Activated CD4-positive, alpha-beta memory T cell treated with anti-CD3 and anti-CD28 coated beads, Interleukin-2, amount 10 ng/mL, durations not matched to agents 7 days and 5 days (primary cell): ENCODE results near the gene TNFRSF8. TPM values are rescaled to one million over a fixed set of nuclear protein-coding genes. Genes with fewer than 3 reads are reported as not detected.
A peak's percentile ranks its signal among the peaks of the same experiment; 100 is the strongest.

Experiments used
- CTCF ChIA-PET: fragments of 350-600 bp; sonication (Branson Sonifier 250); formaldehyde crosslinking; loops from one replicate; lab custom pipeline; 2021; ENCODE audit warnings: antibody characterized with exemption, inconsistent platforms; lab: Charles Lee
- POLR2A ChIA-PET: fragments of 350-600 bp; sonication (Branson Sonifier 250); formaldehyde crosslinking; loops from one replicate; lab custom pipeline; 2021; ENCODE audit warnings: antibody characterized with exemption; lab: Charles Lee
- DNase-seq: peaks from one replicate; pipeline ENCODE4 v3.0.0-alpha.2; 2020
- H3K27ac Mint-ChIP-seq: one replicate; pipeline ENCODE4 v1.8.0; 2021; ENCODE audit warnings: mild to moderate bottlenecking, mixed read lengths
- H3K27me3 Mint-ChIP-seq: one replicate; pipeline ENCODE4 v1.8.0; 2021; ENCODE audit warnings: mixed read lengths
- H3K36me3 Mint-ChIP-seq: one replicate; pipeline ENCODE4 v1.8.0; 2021; ENCODE audit warnings: low read depth, mixed read lengths
- H3K4me1 Mint-ChIP-seq: one replicate; pipeline ENCODE4 v1.8.0; 2021; ENCODE audit warnings: mixed read lengths
- H3K4me3 Mint-ChIP-seq: one replicate; pipeline ENCODE4 v1.8.0; 2021; ENCODE audit warnings: mild to moderate bottlenecking, mixed read lengths
- H3K9me3 Mint-ChIP-seq: one replicate; pipeline ENCODE4 v1.8.0; 2021; ENCODE audit warnings: mixed read lengths
- total RNA-seq, 2 experiments: library from RNA; stranded (reverse); gene quantifications; one replicate each; pipeline ENCODE4 v1.2.3, GENCODE V29; 2021

TNFRSF8 gene
- total RNA-seq, 2 experiments from 2014 or later, result 32.9 to 34.3 TPM

- Mint-ChIP-seq H3K27me3 (no peaks in the 10 kb centered on the region), H3K36me3 (peaks cover 71% of the 10 kb centered on the region), H3K4me1 (peaks cover 77% of the 10 kb centered on the region), H3K9me3 (no peaks in the 10 kb centered on the region), H3K4me3 (peak overlapping the region; percentile 100), H3K27ac (peak overlapping the region; percentile 74)
- ChIA-PET POLR2A (interaction anchor here (0.6 to 32.1 kb wide), 4 partner anchors 2 to 39 kb away, joined by 3 to 918 read pairs (median 460); partner anchors contain the start of gene TNFRSF1B), CTCF (interaction anchor here (2.6 to 3.1 kb wide), 2 partner anchors 21 to 46 kb away, joined by 19 to 23 read pairs; no protein-coding TSS in a partner anchor)
- DNase-seq, result no peak
These were observed 107.2 kb downstream of the TNFRSF8 start for GRCh38 chr1:12170263-12170671.

GRCh38 chr1:12171206-12172041, 108.3 kb downstream of the TNFRSF8 start:
- Mint-ChIP-seq H3K4me1 (peaks cover 82% of the 10 kb centered on the region), H3K27me3 (no peaks in the 10 kb centered on the region), H3K4me3 (peak overlapping the region; percentile 100), H3K27ac (peak overlapping the region; percentile 100), H3K9me3 (no peaks in the 10 kb centered on the region), H3K36me3 (peaks cover 82% of the 10 kb centered on the region)
- peak; percentile 43 for DNase-seq
- ChIA-PET POLR2A (interaction anchor here (3.3 to 32.1 kb wide), 4 partner anchors 1 to 46 kb away, joined by 12 to 918 read pairs (median 470); partner anchors contain the start of gene TNFRSF1B), CTCF (no interaction called here)

- ChIA-PET CTCF (interaction anchor here (1.1 to 1.6 kb wide), 3 partner anchors 10 to 36 kb away, joined by 3 to 7 read pairs (median 3); no protein-coding TSS in a partner anchor), POLR2A (interaction anchor here (1.5 to 32.1 kb wide), 6 partner anchors 0 to 262 kb away, joined by 5 to 918 read pairs (median 16); partner anchors contain the start of gene TNFRSF1B)
- Mint-ChIP-seq H3K4me1 (peaks cover 87% of the 10 kb centered on the region), H3K27me3 (no peaks in the 10 kb centered on the region), H3K36me3 (peaks cover 86% of the 10 kb centered on the region), H3K27ac (peak overlapping the region; percentile 100), H3K4me3 (peak overlapping the region; percentile 100), H3K9me3 (no peaks in the 10 kb centered on the region)
- peak; percentile 41 for DNase-seq
These were observed 109.1 kb downstream of the TNFRSF8 start for GRCh38 chr1:12172042-12172851.

GRCh38 chr1:12173041-12173509, 110.0 kb downstream of the TNFRSF8 start:
- H3K4me3 Mint-ChIP-seq, result peak overlapping the region; percentile 100
- no peaks in the 10 kb centered on the region for H3K9me3 Mint-ChIP-seq
- no peak for DNase-seq
- peaks cover 92% of the 10 kb centered on the region for H3K4me1 Mint-ChIP-seq
- H3K36me3 Mint-ChIP-seq, result peaks cover 87% of the 10 kb centered on the region
- H3K27me3 Mint-ChIP-seq, result no peaks in the 10 kb centered on the region
- POLR2A ChIA-PET, result interaction anchor here (0.5 to 27.5 kb wide), 7 partner anchors 9 to 263 kb away, joined by 3 to 918 read pairs (median 8); partner anchors contain the start of gene TNFRSF1B
- CTCF ChIA-PET, result interaction anchor here (1.1 to 7.7 kb wide), 4 partner anchors 11 to 48 kb away, joined by 3 to 85 read pairs (median 5); no protein-coding TSS in a partner anchor
- peak overlapping the region; percentile 100 for H3K27ac Mint-ChIP-seq

- Mint-ChIP-seq H3K4me3 (peak overlapping the region; percentile 100), H3K27ac (peak overlapping the region; percentile 100), H3K36me3 (peaks cover 87% of the 10 kb centered on the region), H3K27me3 (no peaks in the 10 kb centered on the region), H3K9me3 (no peaks in the 10 kb centered on the region), H3K4me1 (peaks cover 96% of the 10 kb centered on the region)
- peak; percentile 96 for DNase-seq
- POLR2A ChIA-PET, result interaction anchor here (0.5 to 27.5 kb wide), 7 partner anchors 9 to 264 kb away, joined by 3 to 918 read pairs (median 8); partner anchors contain the start of gene TNFRSF1B
- CTCF ChIA-PET, result interaction anchor here (1.3 to 7.7 kb wide), 3 partner anchors 11 to 48 kb away, joined by 3 to 85 read pairs (median 7); no protein-coding TSS in a partner anchor
These were observed 110.6 kb downstream of the TNFRSF8 start for GRCh38 chr1:12173631-12174121.

GRCh38 chr1:12174924-12175810, 112.1 kb downstream of the TNFRSF8 start:
- no peak for DNase-seq
- ChIA-PET CTCF (interaction anchor here (7.7 kb wide), 1 partner anchor 50 kb away, joined by 85 read pairs; no protein-coding TSS in a partner anchor), POLR2A (interaction anchor here (1.9 to 27.5 kb wide), 2 partner anchors 18 to 50 kb away, joined by 5 to 918 read pairs; partner anchors contain the start of gene TNFRSF1B)
- H3K27me3 Mint-ChIP-seq, result no peaks in the 10 kb centered on the region
- no peaks in the 10 kb centered on the region for H3K9me3 Mint-ChIP-seq
- peak overlapping the region; percentile 100 for H3K27ac Mint-ChIP-seq
- peaks cover 94% of the 10 kb centered on the region for H3K4me1 Mint-ChIP-seq
- peak overlapping the region; percentile 100 for H3K4me3 Mint-ChIP-seq
- peaks cover 86% of the 10 kb centered on the region for H3K36me3 Mint-ChIP-seq

- CTCF ChIA-PET, result interaction anchor here (1.2 to 7.7 kb wide), 3 partner anchors 25 to 51 kb away, joined by 4 to 85 read pairs (median 7); no protein-coding TSS in a partner anchor
- POLR2A ChIA-PET, result interaction anchor here (1.2 to 27.5 kb wide), 8 partner anchors 14 to 52 kb away, joined by 3 to 918 read pairs (median 7); partner anchors contain the start of gene TNFRSF1B
- Mint-ChIP-seq H3K9me3 (no peaks in the 10 kb centered on the region), H3K4me1 (peaks cover 92% of the 10 kb centered on the region), H3K4me3 (peak overlapping the region; percentile 43), H3K27ac (peak overlapping the region; percentile 94), H3K36me3 (peaks cover 85% of the 10 kb centered on the region), H3K27me3 (no peaks in the 10 kb centered on the region)
- DNase-seq, result no peak
These were observed 113.4 kb downstream of the TNFRSF8 start for GRCh38 chr1:12176298-12177118.

- peak overlapping the region; percentile 94 for H3K27ac Mint-ChIP-seq
- H3K4me1 Mint-ChIP-seq, result peaks cover 91% of the 10 kb centered on the region
- H3K9me3 Mint-ChIP-seq, result no peaks in the 10 kb centered on the region
- peaks cover 85% of the 10 kb centered on the region for H3K36me3 Mint-ChIP-seq
- DNase-seq, result peak; percentile 41
- POLR2A ChIA-PET, result interaction anchor here (0.9 to 27.5 kb wide), 11 partner anchors 13 to 269 kb away, joined by 3 to 918 read pairs (median 7); partner anchors contain the start of gene TNFRSF1B
- peak overlapping the region; percentile 68 for H3K4me3 Mint-ChIP-seq
- CTCF ChIA-PET, result interaction anchor here (0.6 to 7.7 kb wide), 20 partner anchors 9 to 157 kb away, joined by 3 to 85 read pairs (median 4); no protein-coding TSS in a partner anchor
- no peaks in the 10 kb centered on the region for H3K27me3 Mint-ChIP-seq
These were observed 114.3 kb downstream of the TNFRSF8 start for GRCh38 chr1:12177156-12177998.

- no peaks in the 10 kb centered on the region for H3K27me3 Mint-ChIP-seq
- peak; percentile 81 for DNase-seq
- H3K4me3 Mint-ChIP-seq, result peak overlapping the region; percentile 68
- POLR2A ChIA-PET, result interaction anchor here (0.9 to 27.5 kb wide), 13 partner anchors 13 to 270 kb away, joined by 3 to 918 read pairs (median 6); partner anchors contain the start of gene TNFRSF1B
- peak overlapping the region; percentile 94 for H3K27ac Mint-ChIP-seq
- CTCF ChIA-PET, result interaction anchor here (0.6 to 7.7 kb wide), 20 partner anchors 10 to 158 kb away, joined by 3 to 85 read pairs (median 4); no protein-coding TSS in a partner anchor
- no peaks in the 10 kb centered on the region for H3K9me3 Mint-ChIP-seq
- H3K4me1 Mint-ChIP-seq, result peaks cover 91% of the 10 kb centered on the region
- peaks cover 85% of the 10 kb centered on the region for H3K36me3 Mint-ChIP-seq
These were observed 114.9 kb downstream of the TNFRSF8 start for GRCh38 chr1:12177999-12178441.
